ENCODE measurements around the gene GSX1. TPM values are rescaled to one million over a fixed set of nuclear protein-coding genes. Genes with fewer than 3 reads are reported as not detected.

The GSX1 gene
- total and polyA plus RNA-seq, 2 of the 4 experiments (the other 2 are of a cell fraction) = not detected

DNA sequence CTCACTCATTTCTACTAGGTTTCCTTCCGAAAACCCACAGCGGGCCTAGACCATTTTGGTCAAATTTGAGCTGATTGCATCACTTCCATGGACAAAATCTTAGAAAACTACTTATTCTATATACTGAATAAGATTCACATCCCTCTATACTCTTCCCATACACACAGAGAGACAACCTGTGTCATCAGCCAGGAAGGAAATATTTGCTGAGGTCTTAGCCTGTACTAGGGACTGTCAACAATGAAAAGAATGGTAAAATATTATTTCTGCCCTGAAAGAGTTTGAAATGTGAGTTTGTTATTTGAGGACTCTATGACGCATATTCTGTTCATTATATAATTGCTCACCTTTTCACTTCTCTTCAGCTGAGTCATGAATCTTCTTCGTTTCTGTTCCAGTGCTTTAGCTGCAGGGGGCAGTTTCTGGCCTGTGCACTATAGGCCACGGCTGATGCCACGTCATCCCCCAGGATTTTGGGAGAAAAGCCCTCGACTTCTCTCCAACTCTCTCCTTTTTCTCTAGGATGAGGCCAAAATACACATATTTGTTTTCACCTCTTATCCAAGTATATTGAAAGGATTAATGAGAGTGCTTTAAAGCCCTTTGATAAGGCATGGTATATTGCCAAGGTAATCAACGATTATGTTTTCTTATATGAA, 47.7 kb downstream of the GSX1 start:
- no peak overlapping the region for H2AFZ ChIP-seq (replicated peaks; ENCODE audit: low read length, poor library complexity)
- H4K20me1 ChIP-seq (ENCODE audit: insufficient read depth, low read length) = no peaks in the 10 kb centered on the region
- 90% methylated on average over 2 of the region's 8 CpGs; no CpG with 5 or more reads in 1 of the 2 experiments for WGBS, 2 experiments (ENCODE audit: extremely low coverage in 2 of 2, insufficient read length in 1 of 2)
- H3K9me3 ChIP-seq (ENCODE audit: control insufficient read depth, insufficient read depth, low read length) = no peaks in the 10 kb centered on the region
- DNase-seq (no peak), ATAC-seq (ENCODE audit: low read depth) (no peak)
- H3K23ac ChIP-seq (ENCODE audit: low read depth, low read length) = no peak overlapping the region
- H2BK120ac ChIP-seq (ENCODE audit: low read depth, low read length) = no peak overlapping the region
- no peak overlapping the region for H3K4me3 ChIP-seq (ENCODE audit: insufficient read depth, low read depth, low read length)
- no peak overlapping the region for H3K4ac ChIP-seq (ENCODE audit: low read depth, low read length)
- H4K91ac ChIP-seq (ENCODE audit: insufficient read depth, low read depth, low read length) = no peak overlapping the region
- no peaks in the 10 kb centered on the region for H3K36me3 ChIP-seq (ENCODE audit: control insufficient read depth, insufficient read depth, low read length)
- no TSS peak for BruUV-seq (replicated peaks)
- H3K4me2 ChIP-seq (ENCODE audit: low read depth, low read length) = no peak overlapping the region
- no peak overlapping the region for H3K14ac ChIP-seq (replicated peaks; ENCODE audit: low read depth, low read length)
- ChIA-PET CTCF (interaction anchor here (1.2 to 1.8 kb wide), 2 partner anchors 13 kb away, joined by 3 to 5 read pairs; no protein-coding TSS in a partner anchor), POLR2A (ENCODE audit: unreplicated experiment) (no interaction called here)
- no peak overlapping the region for H2BK15ac ChIP-seq (ENCODE audit: low read depth, low read length)
- in situ Hi-C loops (cut with MboI; ENCODE audit: low sequenced_read_pairs) (loop anchor here (25.0 kb wide), 1 partner anchor 903 kb away; no protein-coding TSS in a partner anchor), intact Hi-C loops (cut with micrococcal nuclease) (loop anchor here (10.0 kb wide), 1 partner anchor 1525 kb away; no protein-coding TSS in a partner anchor), dilution Hi-C loops (cut with HindIII; ENCODE audit: low sequenced_read_pairs, unreplicated experiment) (no loop called here)
- H3K56ac ChIP-seq (ENCODE audit: extremely low read depth, insufficient read depth, low read length) = no peak overlapping the region
- H2BK20ac ChIP-seq (ENCODE audit: low read depth, low read length) = no peak overlapping the region
- no peak overlapping the region for H2AK5ac ChIP-seq (ENCODE audit: low read depth, low read length)
- no peaks in the 10 kb centered on the region for H3K4me1 ChIP-seq (ENCODE audit: control insufficient read depth, insufficient read depth, low read length)
- no peak overlapping the region for H4K8ac ChIP-seq (ENCODE audit: low read depth in 2 of 2, low read length in 2 of 2)
- H3K18ac ChIP-seq (ENCODE audit: low read depth, low read length) = no peak overlapping the region
- no peak overlapping the region for H3K9ac ChIP-seq (ENCODE audit: low read depth, low read length)
- no peak overlapping the region for H2AK9ac ChIP-seq (replicated peaks; ENCODE audit: low read depth, low read length, poor library complexity)
- H3K79me1 ChIP-seq (ENCODE audit: low read depth in 1 of 2, low read length in 2 of 2) = no peaks in the 10 kb centered on the region
- H3K27ac ChIP-seq (ENCODE audit: insufficient read depth, low read length) = no peak overlapping the region
- no peak overlapping the region for H2BK5ac ChIP-seq (ENCODE audit: low read depth, low read length, poor library complexity, severe bottlenecking)
- no peaks in the 10 kb centered on the region for H3K9me1 ChIP-seq (ENCODE audit: insufficient read depth, low read length)
- H4K5ac ChIP-seq (ENCODE audit: low read depth, low read length) = no peak overlapping the region
- no peak for TF ChIP-seq CEBPB (IDR thresholded peaks at IDR 0.05; ENCODE audit: low read depth, low read length)
- TF ChIP-seq POLR2A (IDR thresholded peaks at IDR 0.05; ENCODE audit: low read depth, low read length) = no peak
- TF ChIP-seq RAD21 (IDR thresholded peaks at IDR 0.05; ENCODE audit: low read length) = no peak
- no peak for TF ChIP-seq ELK1 (IDR thresholded peaks at IDR 0.05; ENCODE audit: borderline replicate concordance, low read depth, low read length)
- TF ChIP-seq CHD1 (IDR thresholded peaks at IDR 0.05; ENCODE audit: low read depth, low read length) = no peak
- TF ChIP-seq USF2 (IDR thresholded peaks at IDR 0.05; ENCODE audit: low read depth, low read length) = no peak
- TF ChIP-seq FOS (IDR thresholded peaks at IDR 0.05; ENCODE audit: low read depth, low read length) = no peak
- no peak for TF ChIP-seq MXI1 (IDR thresholded peaks at IDR 0.05; ENCODE audit: borderline replicate concordance, low read depth, low read length)
- no peak for TF ChIP-seq CTCF (conservative IDR thresholded peaks at IDR 0.05; ENCODE audit: low read depth, low read length)
- no peak for TF ChIP-seq SMC3 (IDR thresholded peaks at IDR 0.05; ENCODE audit: low read depth, low read length)
- no peak for TF ChIP-seq BHLHE40 (IDR thresholded peaks at IDR 0.05; ENCODE audit: low read depth, low read length)
- no peak for TF ChIP-seq MAZ (IDR thresholded peaks at IDR 0.05; ENCODE audit: borderline replicate concordance, low read depth, low read length)
- no peak for TF ChIP-seq NFE2L2 (IDR thresholded peaks at IDR 0.05; ENCODE audit: low read depth, low read length)
- H3K27me3 ChIP-seq (ENCODE audit: control insufficient read depth, insufficient read depth, low read length) = no peaks in the 10 kb centered on the region; the same call in none of the 2 replicates

Measured in IMR-90 (cell line).